HG02798 (cell line): Measurements from ENCODE around the gene TNNI2.
A peak's percentile ranks its signal among the peaks of the same experiment; 100 is the strongest.
"Not testable (repeated sequence)": the region's sequence is repeated elsewhere in the genome, so short reads cannot be mapped to it uniquely, and the experiment has no call there.

Experiments
- ATAC-seq: cut with Tn5 transposase; IDR thresholded peaks from one replicate; pipeline ENCODE4 v1.9.1; 2021; ENCODE audit warnings: mild to moderate bottlenecking; ENCODE audit not compliant: unreplicated experiment, poor library complexity

The TNNI2 gene

GRCh38 chr11:1870721-1871466 lies 32.1 kb downstream of the TNNI2 start:
- no peak for ATAC-seq

- ATAC-seq = no peak
Observed at GRCh38 chr11:1871531-1871930, 32.8 kb downstream of the TNNI2 start.

GRCh38 chr11:1872267-1872985 lies 33.6 kb downstream of the TNNI2 start:
- no peak for ATAC-seq

GRCh38 chr11:1873048-1873812 lies 34.4 kb downstream of the TNNI2 start:
- ATAC-seq = no peak

- ATAC-seq = not testable (repeated sequence)
Observed at GRCh38 chr11:1873813-1874150, 35.0 kb downstream of the TNNI2 start.

- ATAC-seq = not testable (repeated sequence)
Observed at GRCh38 chr11:1874441-1875092, 35.8 kb downstream of the TNNI2 start.

GRCh38 chr11:1875093-1875850 lies 36.5 kb downstream of the TNNI2 start:
- ATAC-seq = no peak

- ATAC-seq = not testable (repeated sequence)
Observed at GRCh38 chr11:1875851-1876301, 37.1 kb downstream of the TNNI2 start.

GRCh38 chr11:1876361-1877063 lies 37.7 kb downstream of the TNNI2 start:
- no peak for ATAC-seq

GRCh38 chr11:1877211-1878136 lies 38.7 kb downstream of the TNNI2 start:
- ATAC-seq = no peak

GRCh38 chr11:1878137-1879031 lies 39.6 kb downstream of the TNNI2 start:
- no peak for ATAC-seq

GRCh38 chr11:1879342-1879940 lies 40.7 kb downstream of the TNNI2 start:
- ATAC-seq = no peak

GRCh38 chr11:1879941-1880720 lies 41.4 kb downstream of the TNNI2 start:
- ATAC-seq = no peak

- no peak for ATAC-seq
Observed at GRCh38 chr11:1880746-1881441, 42.1 kb downstream of the TNNI2 start.

GRCh38 chr11:1881442-1882264 lies 42.9 kb downstream of the TNNI2 start:
- ATAC-seq = peak; percentile 11
